Measurements from ENCODE around the gene CAMSAP1.

GRCh38 chr9:135862809-135863208 lies 44.5 kb downstream of the CAMSAP1 start:
- TF ChIP-seq MYNN (IDR thresholded peaks at IDR 0.05) (no peak), MYNN (CRISPR knock-in tag; IDR thresholded peaks at IDR 0.05) (no peak), CTCF (IDR thresholded peaks at IDR 0.05 in 2 of 3, conservative IDR thresholded peaks at IDR 0.05 in 1 of 3; ENCODE audit: insufficient read depth in 2 of 3, low read depth in 1 of 3, low read length in 3 of 3) (no peak), STAG1 (CRISPR knock-in tag; IDR thresholded peaks at IDR 0.05; ENCODE audit: borderline replicate concordance) (no peak), USF2 (CRISPR knock-in tag; IDR thresholded peaks at IDR 0.05) (no peak), ZNF274 (IDR thresholded peaks at IDR 0.05; ENCODE audit: borderline replicate concordance, low read depth, low read length) (no peak)
